HEK293T (cell line): ENCODE data around the gene ACTL9.

Experiments used
- ARNT ChIP-seq: fragments of 450-650 bp; IDR thresholded peaks from 2 replicates; pipeline ENCODE4 v1.6.1; 2017; ENCODE audit warnings: mild to moderate bottlenecking
- BHLHE40 ChIP-seq: fragments of 450-650 bp; IDR thresholded peaks from 2 replicates; pipeline ENCODE4 v1.6.1; 2016; ENCODE audit warnings: mild to moderate bottlenecking, moderate library complexity, borderline replicate concordance
- FOXM1 ChIP-seq: fragments of 450-650 bp; IDR thresholded peaks from 2 replicates; pipeline ENCODE4 v1.6.1; 2017; ENCODE audit warnings: mild to moderate bottlenecking, borderline replicate concordance
- HDGF ChIP-seq: fragments of 450-650 bp; IDR thresholded peaks from 2 replicates; pipeline ENCODE4 v1.6.1; 2017; ENCODE audit warnings: antibody characterized with exemption, borderline replicate concordance
- L3MBTL2 ChIP-seq: fragments of 450-650 bp; conservative IDR thresholded peaks from 2 replicates; pipeline ENCODE4 v1.6.1; 2016; ENCODE audit warnings: mild to moderate bottlenecking
- LEF1 ChIP-seq: fragments of 450-650 bp; IDR thresholded peaks from 2 replicates; pipeline ENCODE4 v1.6.1; 2017; ENCODE audit warnings: mild to moderate bottlenecking, borderline replicate concordance
- NFRKB ChIP-seq: fragments of 450-650 bp; IDR thresholded peaks from 2 replicates; pipeline ENCODE4 v1.6.1; 2016; ENCODE audit warnings: mild to moderate bottlenecking, moderate library complexity
- SP1 ChIP-seq: fragments of 450-650 bp; IDR thresholded peaks from 2 replicates; pipeline ENCODE4 v1.6.1; 2017
- SUZ12 ChIP-seq: fragments of 450-650 bp; IDR thresholded peaks from 2 replicates; pipeline ENCODE4 v1.6.1; 2016; ENCODE audit warnings: mild to moderate bottlenecking
- TARDBP ChIP-seq: fragments of 450-650 bp; IDR thresholded peaks from 2 replicates; pipeline ENCODE4 v1.6.1; 2016
- ZNF384 ChIP-seq: fragments of 450-650 bp; IDR thresholded peaks from 2 replicates; pipeline ENCODE4 v1.6.1; 2016
- TF ChIP-seq, protein P1 (sequence below): fragments of 450-650 bp; IDR thresholded peaks from 2 replicates; pipeline ENCODE4 v1.6.1; 2016

DNA sequence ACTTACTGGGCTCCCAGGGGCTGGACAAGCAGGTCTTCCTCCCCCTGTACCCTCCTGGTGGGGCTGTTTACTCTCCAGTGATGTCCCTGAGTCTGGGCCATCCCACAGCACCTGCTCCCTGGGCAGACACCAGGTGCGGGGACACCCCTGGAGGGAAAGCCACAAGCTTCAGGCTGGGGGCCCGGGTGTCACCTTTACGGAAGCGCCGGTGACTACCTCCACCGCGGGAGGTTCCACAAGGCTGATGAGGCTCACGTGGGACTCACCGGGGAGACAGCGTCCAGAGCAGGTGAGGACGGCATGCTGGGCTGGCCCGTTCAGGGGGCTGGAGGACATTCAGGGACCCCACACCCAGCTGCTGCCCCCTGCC is 43.3 kb downstream of the ACTL9 start:
- TF ChIP-seq, protein P1, sequence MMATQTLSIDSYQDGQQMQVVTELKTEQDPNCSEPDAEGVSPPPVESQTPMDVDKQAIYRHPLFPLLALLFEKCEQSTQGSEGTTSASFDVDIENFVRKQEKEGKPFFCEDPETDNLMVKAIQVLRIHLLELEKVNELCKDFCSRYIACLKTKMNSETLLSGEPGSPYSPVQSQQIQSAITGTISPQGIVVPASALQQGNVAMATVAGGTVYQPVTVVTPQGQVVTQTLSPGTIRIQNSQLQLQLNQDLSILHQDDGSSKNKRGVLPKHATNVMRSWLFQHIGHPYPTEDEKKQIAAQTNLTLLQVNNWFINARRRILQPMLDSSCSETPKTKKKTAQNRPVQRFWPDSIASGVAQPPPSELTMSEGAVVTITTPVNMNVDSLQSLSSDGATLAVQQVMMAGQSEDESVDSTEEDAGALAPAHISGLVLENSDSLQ, result no peak
- no peak for TF ChIP-seq FOXM1
- no peak for TF ChIP-seq NFRKB
- no peak for TF ChIP-seq SUZ12
- no peak for TF ChIP-seq ZNF384
- no peak for TF ChIP-seq HDGF
- no peak for TF ChIP-seq TARDBP
- TF ChIP-seq BHLHE40, result no peak
- no peak for TF ChIP-seq ARNT
- TF ChIP-seq L3MBTL2, result no peak
- no peak for TF ChIP-seq LEF1
- TF ChIP-seq SP1, result no peak
